WI38 (cell line): ENCODE measurements around the gene LRBA.

Source experiments
- H3K4me3 ChIP-seq: 2 replicates; pipeline ENCODE4 v1.5.1; 2011; ENCODE audit warnings: low read depth, mild to moderate bottlenecking, control low read depth, low read length
- CTCF ChIP-seq: IDR thresholded peaks from 2 replicates; pipeline ENCODE4 v1.5.1; 2012; ENCODE audit warnings: low read depth, mild to moderate bottlenecking, control low read depth, low read length

The LRBA gene

GRCh38 chr4:150722908-150723362 is 292.1 kb downstream of the LRBA start:
- TF ChIP-seq CTCF = no peak
- H3K4me3 ChIP-seq = no peak overlapping the region

GRCh38 chr4:150720973-150721518 is 294.0 kb downstream of the LRBA start:
- no peak overlapping the region for H3K4me3 ChIP-seq
- no peak for TF ChIP-seq CTCF

GRCh38 chr4:150717952-150718351 is 297.1 kb downstream of the LRBA start:
- no peak overlapping the region for H3K4me3 ChIP-seq
- no peak for TF ChIP-seq CTCF

- no peak overlapping the region for H3K4me3 ChIP-seq
- no peak for TF ChIP-seq CTCF
These were observed 300.3 kb downstream of the LRBA start for GRCh38 chr4:150714462-150715438.

GRCh38 chr4:150713251-150713650 is 301.8 kb downstream of the LRBA start:
- H3K4me3 ChIP-seq = no peak overlapping the region
- TF ChIP-seq CTCF = no peak

- no peak overlapping the region for H3K4me3 ChIP-seq
- no peak for TF ChIP-seq CTCF
These were observed 304.2 kb downstream of the LRBA start for GRCh38 chr4:150710770-150711375.

- no peak overlapping the region for H3K4me3 ChIP-seq
- TF ChIP-seq CTCF = no peak
These were observed 307.1 kb downstream of the LRBA start for GRCh38 chr4:150708004-150708403.
